Muscle layer of colon (tissue), 2 donors: ENCODE data around the gene ZNF41.
"Not testable (repeated sequence)": the region's sequence is repeated elsewhere in the genome, so short reads cannot be mapped to it uniquely, and the experiment has no call there.

Source experiments
- H3K27ac ChIP-seq: one replicate; pipeline ENCODE4 v1.7.0; 2013; ENCODE audit warnings: low read depth, mild to moderate bottlenecking, low read length, moderate library complexity
- H3K27me3 ChIP-seq, 2 donors: one replicate each; pipeline ENCODE4 v1.7.0; 2013; ENCODE audit warnings: low read length in 2 of 2, mild to moderate bottlenecking in 2 of 2; ENCODE audit not compliant: insufficient read depth in 2 of 2, control insufficient read depth in 1 of 2
- H3K36me3 ChIP-seq: one replicate; pipeline ENCODE4 v1.7.0; 2013; ENCODE audit warnings: mild to moderate bottlenecking, low read length; ENCODE audit not compliant: insufficient read depth
- H3K4me1 ChIP-seq: one replicate; pipeline ENCODE4 v1.7.0; 2013; ENCODE audit warnings: mild to moderate bottlenecking, low read length; ENCODE audit not compliant: insufficient read depth
- H3K4me3 ChIP-seq, 2 donors: one replicate each; pipeline ENCODE4 v1.7.0; 2013; ENCODE audit warnings: low read length in 2 of 2, low read depth in 1 of 2, mild to moderate bottlenecking in 1 of 2, moderate library complexity in 1 of 2
- H3K9ac ChIP-seq: one replicate; pipeline ENCODE4 v1.7.0; 2013; ENCODE audit warnings: low read length
- H3K9me3 ChIP-seq: one replicate; pipeline ENCODE4 v1.7.0; 2013; ENCODE audit warnings: mild to moderate bottlenecking, low read length
- donor health status: abdominal sarcoma.
- donor health status: Adenocarcinoma of cecum.

Gene ZNF41

GRCh38 chrX:47482512-47483305 is at the start of gene ZNF41:
Gene ZNF41 (minus strand): TSS chrX:47483222. CDS start chrX:47467481, 15,741 bp downstream.
- Histone ChIP-seq H3K9me3 (no peaks in the 10 kb centered on the region), H3K27ac (peak within 1 kb of the TSS; percentile 69), H3K36me3 (no peaks in the 10 kb centered on the region), H3K27me3 (no peaks in the 10 kb centered on the region), H3K4me1 (no peaks in the 10 kb centered on the region), H3K4me3 (peak within 1 kb of the TSS; percentile 47 to 53), H3K9ac (peak within 1 kb of the TSS; percentile 35)

GRCh38 chrX:47530049-47530448 is 47.0 kb upstream of the ZNF41 start:
- H3K9ac ChIP-seq: no peak overlapping the region
- H3K4me3 ChIP-seq: no peak overlapping the region
- no peaks in the 10 kb centered on the region for H3K27me3 ChIP-seq
- no peaks in the 10 kb centered on the region for H3K4me1 ChIP-seq
- H3K9me3 ChIP-seq: no peaks in the 10 kb centered on the region
- no peak overlapping the region for H3K27ac ChIP-seq
- H3K36me3 ChIP-seq: no peaks in the 10 kb centered on the region

DNA sequence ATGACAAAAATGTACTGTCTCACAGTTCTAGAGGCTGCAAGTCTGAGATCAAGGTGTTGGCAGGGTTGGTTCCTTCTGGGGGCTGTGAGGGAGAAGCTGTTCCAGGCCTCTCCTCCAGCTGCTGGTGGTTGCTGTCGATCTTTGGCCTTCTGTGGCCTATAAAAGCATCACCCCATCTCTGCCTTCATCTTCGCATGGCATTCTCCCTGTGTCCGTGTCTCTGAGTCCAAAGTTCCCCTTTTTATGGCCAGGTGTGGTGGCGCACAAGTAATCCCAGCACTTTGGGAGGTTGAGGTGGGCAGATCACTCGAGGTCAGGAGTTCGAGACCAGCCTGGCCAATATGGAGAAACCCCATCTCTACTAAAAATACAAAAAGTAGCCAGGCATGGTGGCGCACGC is 46.5 kb upstream of the ZNF41 start:
- Histone ChIP-seq H3K36me3 (no peaks in the 10 kb centered on the region), H3K4me3 (no peak overlapping the region), H3K9ac (no peak overlapping the region), H3K9me3 (no peaks in the 10 kb centered on the region), H3K27ac (no peak overlapping the region), H3K27me3 (no peaks in the 10 kb centered on the region), H3K4me1 (no peaks in the 10 kb centered on the region)

DNA sequence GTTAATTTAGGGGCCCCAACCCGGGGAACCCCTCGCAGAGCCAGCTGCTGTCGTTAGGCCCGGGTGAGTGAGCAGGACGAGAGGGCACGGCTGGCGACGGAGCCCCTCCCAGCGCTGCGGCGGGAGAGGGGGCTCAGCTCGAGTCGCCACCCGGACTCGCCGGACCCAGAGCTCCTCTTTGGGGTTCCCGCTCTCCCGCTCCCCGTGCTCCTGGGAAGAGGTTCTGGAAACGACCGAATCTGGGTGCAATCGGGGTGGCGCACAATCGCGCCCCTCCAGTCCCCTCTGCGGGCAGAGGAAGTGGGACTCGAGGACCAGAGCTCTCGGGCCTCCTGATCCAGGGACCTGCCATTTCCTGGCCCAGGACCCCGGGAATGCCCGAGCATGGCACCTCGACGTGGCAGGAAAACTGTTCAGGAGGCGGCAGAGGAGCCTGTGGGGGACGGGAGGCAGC is 40.7 kb upstream of the ZNF41 start:
- Histone ChIP-seq H3K9me3 (no peaks in the 10 kb centered on the region), H3K27ac (no peak overlapping the region), H3K36me3 (no peaks in the 10 kb centered on the region), H3K27me3 (no peaks in the 10 kb centered on the region), H3K4me3 (peak overlapping the region; percentile 47 to 63), H3K9ac (no peak overlapping the region), H3K4me1 (no peaks in the 10 kb centered on the region)

GRCh38 chrX:47523297-47523696 is 40.3 kb upstream of the ZNF41 start:
- H3K9me3 ChIP-seq: no peaks in the 10 kb centered on the region
- H3K27me3 ChIP-seq: peaks cover 0 to 2% of the 10 kb centered on the region in 2 donors
- no peaks in the 10 kb centered on the region for H3K4me1 ChIP-seq
- no peak overlapping the region for H3K27ac ChIP-seq
- H3K4me3 ChIP-seq: peak overlapping the region; percentile 47 to 63
- no peaks in the 10 kb centered on the region for H3K36me3 ChIP-seq
- H3K9ac ChIP-seq: no peak overlapping the region

DNA sequence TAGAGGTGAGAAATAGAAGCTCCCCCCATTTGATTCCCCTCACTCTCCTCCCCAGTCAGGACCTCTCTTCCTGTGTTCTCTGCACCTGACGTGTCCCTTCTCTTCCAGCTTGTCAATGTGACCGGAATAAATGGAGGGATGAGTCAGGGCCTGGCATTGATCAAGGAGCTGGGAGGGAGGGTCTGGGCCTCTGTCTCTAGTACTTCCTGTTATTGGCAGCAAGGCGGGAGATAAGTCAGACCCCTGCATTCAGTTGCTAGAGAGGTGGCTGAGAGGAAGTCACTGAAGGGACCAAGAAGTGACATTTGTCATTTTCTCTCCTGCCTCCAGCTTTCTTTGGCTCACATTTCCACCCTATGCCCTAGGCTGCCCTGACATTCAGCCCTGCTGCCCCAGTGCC is 35.1 kb upstream of the ZNF41 start:
- Histone ChIP-seq H3K27ac (no peak overlapping the region), H3K4me3 (no peak overlapping the region), H3K36me3 (no peaks in the 10 kb centered on the region), H3K9ac (no peak overlapping the region), H3K9me3 (no peaks in the 10 kb centered on the region), H3K27me3 (peaks cover 0 to 4% of the 10 kb centered on the region in 2 donors), H3K4me1 (no peaks in the 10 kb centered on the region)

GRCh38 chrX:47515941-47516665 is 33.1 kb upstream of the ZNF41 start:
- no peak overlapping the region for H3K9ac ChIP-seq
- no peak overlapping the region for H3K27ac ChIP-seq
- no peaks in the 10 kb centered on the region for H3K9me3 ChIP-seq
- H3K27me3 ChIP-seq: peaks cover 0 to 4% of the 10 kb centered on the region in 2 donors
- H3K36me3 ChIP-seq: no peaks in the 10 kb centered on the region
- H3K4me3 ChIP-seq: no peak overlapping the region
- H3K4me1 ChIP-seq: no peaks in the 10 kb centered on the region

DNA sequence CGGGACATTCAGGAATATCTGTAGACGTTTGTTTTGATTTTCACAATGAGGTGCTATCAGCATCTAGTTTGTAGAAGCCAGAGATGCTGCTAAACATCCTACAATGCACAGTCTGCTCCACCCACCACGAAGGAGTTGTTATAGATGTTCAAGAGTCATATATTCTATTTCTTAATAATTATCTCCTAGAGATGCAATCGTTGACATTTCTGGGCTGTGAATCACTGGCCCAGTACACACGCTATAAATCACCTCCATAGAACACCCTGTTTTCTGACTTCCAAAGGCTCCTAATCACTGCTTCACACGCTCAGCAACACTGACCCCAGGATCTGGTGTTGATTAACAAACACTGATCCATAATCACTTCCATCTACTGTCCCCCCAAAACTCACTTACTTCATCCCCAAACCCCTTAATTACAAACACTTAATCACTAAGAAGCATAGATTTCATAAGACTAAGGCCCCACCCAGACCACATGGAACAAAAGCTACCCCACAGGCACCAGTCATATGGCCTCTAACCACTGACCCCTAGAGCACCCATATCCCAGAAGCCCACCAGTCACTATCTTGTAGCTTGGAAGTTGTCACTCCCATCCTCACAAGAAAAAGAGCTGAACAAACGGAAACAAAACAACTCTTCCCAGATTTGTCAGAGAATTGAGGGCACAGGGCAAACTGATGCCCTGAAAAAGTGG is 31.7 kb upstream of the ZNF41 start:
- Histone ChIP-seq H3K4me3 (no peak overlapping the region), H3K27ac (no peak overlapping the region), H3K9me3 (no peaks in the 10 kb centered on the region), H3K36me3 (no peaks in the 10 kb centered on the region), H3K4me1 (no peaks in the 10 kb centered on the region), H3K9ac (no peak overlapping the region), H3K27me3 (peaks cover 0 to 4% of the 10 kb centered on the region in 2 donors)

- not testable (repeated sequence) for H3K27me3 ChIP-seq, H3K9me3 ChIP-seq, H3K36me3 ChIP-seq, H3K4me1 ChIP-seq, H3K27ac ChIP-seq, H3K9ac ChIP-seq
- peak overlapping the region in 1 of 2 donors; percentile 43 for H3K4me3 ChIP-seq
These were observed 30.3 kb upstream of the ZNF41 start for GRCh38 chrX:47513034-47513965.

DNA sequence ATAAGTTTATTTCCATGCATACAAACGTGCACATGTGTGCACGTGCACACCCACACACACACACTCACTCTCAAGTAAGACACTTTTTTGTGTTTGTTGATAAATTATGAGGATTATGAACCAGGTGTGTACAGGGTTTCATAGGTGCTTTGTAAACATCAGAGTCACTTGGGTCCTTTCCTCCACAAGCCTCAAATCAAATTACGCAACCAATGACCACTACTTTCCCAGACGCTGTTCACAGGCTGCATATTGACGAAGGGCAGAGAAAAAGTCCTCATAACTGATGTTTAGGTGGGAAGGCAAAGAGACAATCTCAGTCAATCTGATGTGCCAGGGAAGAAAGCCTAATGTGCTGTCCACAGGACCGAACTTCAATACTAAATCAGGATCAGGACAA is 29.4 kb upstream of the ZNF41 start:
- H3K27ac ChIP-seq, H3K36me3 ChIP-seq: not testable (repeated sequence)

More for the DNA sequence above, 29.4 kb upstream of the ZNF41 start:
- H3K9me3 ChIP-seq, H3K4me1 ChIP-seq, H3K27me3 ChIP-seq, H3K9ac ChIP-seq, H3K4me3 ChIP-seq: not testable (repeated sequence)
